Skin of body (tissue), 2 donors: ENCODE measurements around the gene PEX26. TPM values are rescaled to one million over a fixed set of nuclear protein-coding genes. Genes with fewer than 3 reads are reported as not detected.
"Not testable (repeated sequence)": the region's sequence is repeated elsewhere in the genome, so short reads cannot be mapped to it uniquely, and the experiment has no call there.

ENCODE experiments used
- DNase-seq: peaks from one replicate; lab custom pipeline; 2025; lab: John Stamatoyannopoulos, UW
- total RNA-seq: library from RNA; depleted of rRNA; stranded (reverse); fragments of >200 nt; gene quantifications from one replicate; pipeline ENCODE4 v1.2.3, GENCODE V29; 2014

The PEX26 gene
- total RNA-seq = 8.0 TPM

DNA sequence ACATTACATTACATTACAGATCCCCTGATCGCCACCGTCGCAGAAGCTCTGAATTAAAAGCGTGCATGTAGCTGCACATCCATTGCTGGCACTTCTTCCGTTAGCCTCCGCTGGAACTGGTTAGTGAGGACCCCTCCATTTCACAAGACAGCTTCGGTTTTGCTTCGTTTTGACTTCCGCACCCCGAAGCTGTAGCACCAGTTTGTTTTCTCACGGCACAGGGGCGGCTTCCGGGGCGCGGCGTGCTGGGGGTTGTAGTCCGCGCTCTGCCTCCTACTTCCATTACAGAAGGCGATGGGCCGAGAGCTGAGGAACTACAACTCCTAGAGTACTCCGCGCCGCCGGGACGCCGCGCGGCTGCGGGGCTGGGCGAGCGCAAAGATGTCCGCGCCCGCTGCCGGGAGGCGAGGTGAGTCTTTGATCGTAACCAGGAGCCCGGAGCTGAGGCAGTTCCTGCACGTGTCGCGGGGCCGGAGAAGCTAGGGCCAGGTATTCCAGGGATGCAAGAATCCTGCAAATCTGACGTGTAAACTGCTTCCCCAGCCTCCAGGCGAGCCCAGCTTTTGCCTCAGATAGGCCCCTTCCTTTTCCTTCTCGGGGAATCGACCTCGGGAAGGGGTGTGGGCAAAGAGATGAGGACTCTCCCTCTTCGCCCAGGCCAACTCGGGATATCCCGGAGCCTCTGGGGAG is at the start of gene PEX26:
PEX26 (plus strand) TSS at position 352 of the 690 bp plus-strand sequence. CDS start 387 bp downstream, outside the sequence.
- peak; percentile 96 for DNase-seq

DNA sequence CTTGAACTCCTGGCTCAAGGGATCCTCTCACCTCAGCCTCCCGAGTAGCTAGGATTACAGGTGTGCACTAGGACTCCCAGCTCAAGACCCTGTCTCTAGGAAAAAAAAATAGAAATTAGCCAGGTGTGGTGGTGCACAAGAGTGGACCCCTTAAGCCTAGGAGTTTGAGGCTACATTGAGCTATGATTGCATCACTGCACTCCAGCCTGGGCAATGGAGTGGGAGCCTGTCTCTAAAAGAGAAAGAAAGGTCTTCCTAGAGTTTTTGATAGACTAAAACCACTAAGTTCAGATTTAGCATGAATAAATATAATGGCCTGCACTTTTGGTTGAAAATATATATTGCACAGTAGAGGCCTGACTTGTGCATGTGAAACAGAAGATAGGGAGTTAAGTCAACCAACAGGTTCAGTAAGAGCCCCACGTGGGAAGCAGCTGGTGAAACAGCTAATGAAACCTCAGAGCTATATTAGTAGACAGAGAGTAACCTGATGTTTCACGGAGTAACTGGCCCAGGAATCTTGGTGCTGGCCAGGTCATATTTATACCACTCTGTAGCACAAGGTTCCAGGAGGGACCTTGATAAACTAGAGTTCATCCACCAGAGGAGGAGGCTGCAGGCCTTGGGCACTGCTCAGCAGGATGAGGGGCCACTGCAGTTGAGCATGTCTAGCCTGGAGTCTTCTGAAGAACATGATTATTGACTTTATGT is 48.8 kb upstream of the PEX26 start:
- no peak for DNase-seq

DNA sequence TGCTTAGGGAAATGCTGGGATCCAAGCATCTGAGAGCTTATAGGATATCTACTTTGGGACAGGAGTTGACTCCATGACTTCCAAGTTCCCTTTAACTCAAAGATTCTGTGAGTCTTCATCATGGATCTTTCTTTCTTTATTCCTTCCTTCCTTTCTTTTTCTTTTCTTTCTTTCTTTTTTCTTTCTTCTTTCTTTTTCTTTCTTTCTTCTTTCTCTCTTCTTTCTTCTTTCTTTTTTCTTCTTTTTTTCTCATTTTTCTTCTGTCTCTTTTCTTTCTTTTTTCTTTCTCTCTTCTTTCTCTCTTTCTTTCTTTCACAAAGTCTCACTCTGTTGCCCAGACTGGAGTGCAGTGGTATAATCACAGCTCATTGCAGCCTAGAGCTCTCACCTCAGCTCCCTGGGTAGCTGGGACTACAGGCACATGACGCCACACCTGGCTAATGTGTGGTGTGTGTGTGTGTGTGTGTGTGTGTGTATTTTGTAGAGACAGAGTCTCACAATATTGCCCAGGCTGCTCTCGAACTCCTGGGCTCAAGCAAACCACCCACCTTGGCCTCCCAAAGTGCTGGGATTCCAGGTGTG is 48.0 kb upstream of the PEX26 start:
- no peak for DNase-seq

DNA sequence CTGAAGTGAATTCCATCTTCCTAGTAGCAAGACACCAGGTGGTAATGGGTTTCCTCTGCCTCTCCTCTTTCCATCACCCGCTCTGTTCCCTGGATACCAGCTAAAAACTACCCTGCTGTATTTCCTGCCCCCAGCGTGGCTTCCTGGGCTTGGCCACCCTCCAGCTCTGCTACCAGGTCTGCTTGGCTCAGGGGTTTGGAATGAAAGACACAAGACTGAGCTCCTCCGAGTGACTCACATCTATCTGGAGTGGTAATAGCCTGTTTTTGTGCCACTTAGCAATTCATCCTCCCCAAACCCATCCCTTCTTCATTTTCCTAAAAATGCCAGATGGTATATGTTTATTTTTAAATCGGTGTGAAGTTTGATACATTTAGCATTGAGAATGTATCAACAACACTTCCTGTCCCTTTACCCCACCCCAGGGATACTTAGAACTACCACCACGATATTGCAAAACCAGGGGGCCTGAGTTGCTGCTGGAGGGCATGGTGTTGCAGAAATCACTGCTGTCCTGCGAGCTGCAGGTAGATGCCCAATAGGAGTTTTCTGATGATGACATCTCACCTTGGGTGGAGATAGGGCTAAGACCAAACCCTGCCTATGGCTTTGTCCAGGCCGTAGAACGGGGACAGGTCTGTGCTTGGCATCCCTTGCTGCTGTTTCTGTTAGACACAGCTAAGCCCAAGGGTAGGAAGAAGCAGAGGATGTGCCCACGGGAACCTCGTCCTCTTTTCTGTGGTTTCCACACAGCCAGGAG is 45.9 kb upstream of the PEX26 start:
- no peak for DNase-seq

DNA sequence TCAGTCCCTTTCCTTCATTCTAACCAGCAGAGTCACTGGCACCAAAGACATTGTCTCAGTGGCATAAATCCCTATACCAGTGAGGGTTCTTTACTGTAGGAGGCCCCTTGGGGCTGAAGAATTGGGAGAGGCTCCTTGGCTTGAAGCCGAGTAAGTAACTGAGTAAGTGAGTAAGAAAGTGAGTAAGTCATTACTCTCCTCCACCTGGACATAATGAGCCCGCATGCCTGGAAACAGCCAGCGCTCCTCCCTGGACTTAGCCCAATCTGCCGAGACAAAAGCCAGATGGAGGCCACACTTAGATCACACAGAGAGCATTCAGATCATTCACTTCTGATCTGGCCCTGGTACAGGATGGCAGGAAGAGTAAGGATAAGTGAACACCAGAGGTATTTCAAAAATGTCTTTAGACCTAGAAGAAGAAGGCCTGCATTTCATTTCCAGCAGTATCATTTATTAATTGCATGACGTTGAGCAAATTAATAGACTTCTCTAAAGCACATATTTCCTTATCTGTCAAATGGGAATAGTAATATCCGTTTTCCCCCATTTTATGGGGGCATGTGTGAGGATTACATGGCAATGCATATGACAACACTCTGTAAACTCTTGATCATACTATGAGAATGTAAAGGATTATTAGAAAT is 45.2 kb upstream of the PEX26 start:
- DNase-seq = no peak

DNA sequence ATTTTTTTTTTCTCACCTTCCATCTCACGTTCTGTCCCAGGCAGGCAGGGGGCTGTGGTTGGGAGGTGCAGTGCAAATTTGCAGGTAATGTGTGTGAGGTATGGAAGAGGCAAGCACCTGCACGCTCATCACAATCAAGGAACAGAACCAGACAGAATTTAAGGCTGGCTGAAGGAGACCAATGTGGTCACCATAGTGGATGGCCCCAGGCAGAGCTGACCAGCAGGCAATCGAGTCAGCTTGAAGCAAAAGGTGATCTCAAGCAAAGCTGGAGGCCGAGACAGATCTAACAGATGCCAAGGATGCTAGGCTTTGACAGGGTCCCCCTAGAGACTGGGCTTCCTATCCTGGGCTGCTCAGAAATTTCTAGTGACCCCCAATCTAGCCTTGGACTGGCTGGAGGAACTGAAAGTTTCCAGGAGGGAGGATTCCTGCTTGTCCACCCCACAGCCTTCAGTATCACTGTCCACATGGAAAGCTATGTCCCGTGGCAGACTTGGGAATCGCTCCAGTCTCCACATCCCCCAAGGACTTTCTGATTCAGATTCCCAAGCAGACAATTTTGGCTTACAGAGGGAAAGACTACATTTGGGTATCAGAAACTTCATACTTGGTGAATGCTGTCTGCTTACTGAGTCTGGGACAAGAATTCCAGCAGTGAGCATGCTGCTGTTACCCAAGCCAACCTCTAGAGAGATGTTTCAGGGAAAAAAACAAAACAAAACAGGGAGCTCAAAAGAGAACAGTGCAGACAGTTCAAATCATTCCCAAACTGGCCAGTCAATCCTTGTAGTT is 44.4 kb upstream of the PEX26 start:
- no peak for DNase-seq

DNA sequence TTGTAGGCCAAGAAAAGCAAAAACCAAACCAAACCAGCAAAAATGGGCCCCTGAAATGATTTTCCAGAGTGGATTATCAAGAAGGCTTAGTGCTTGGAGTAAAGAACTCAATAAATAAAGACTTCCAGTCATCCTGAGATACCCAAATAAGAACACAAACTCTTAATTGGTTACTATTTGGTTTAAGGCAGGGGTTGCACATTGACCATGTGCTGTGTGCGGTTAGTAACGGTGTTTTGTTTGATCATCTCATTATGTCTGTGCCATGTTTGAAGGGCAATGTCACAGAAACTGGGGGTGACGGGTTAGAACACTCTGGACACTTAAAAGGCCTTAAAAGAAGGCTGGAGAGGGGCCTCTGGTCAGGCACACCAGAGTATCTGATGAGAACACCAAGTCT is 43.7 kb upstream of the PEX26 start:
- DNase-seq = no peak

DNA sequence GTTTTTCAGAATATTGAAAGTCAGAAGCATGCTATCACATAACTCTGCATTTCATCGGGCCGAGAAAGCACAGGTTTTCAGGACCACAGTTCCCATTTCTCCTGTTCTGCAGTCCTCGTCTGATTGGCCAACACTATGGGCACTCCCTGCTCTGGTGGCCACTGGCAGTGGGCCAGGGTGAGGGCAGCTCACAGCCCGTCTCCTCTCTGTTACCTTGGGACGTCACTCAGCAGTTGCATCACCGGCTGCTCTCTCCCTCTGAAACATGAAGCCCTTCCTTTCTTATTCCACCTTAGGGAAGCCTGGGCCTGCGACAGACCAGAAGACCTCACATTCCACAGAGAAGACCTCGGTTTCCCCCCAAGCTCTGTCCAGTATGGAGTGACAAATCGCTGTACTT is 42.0 kb upstream of the PEX26 start:
- DNase-seq = no peak

DNA sequence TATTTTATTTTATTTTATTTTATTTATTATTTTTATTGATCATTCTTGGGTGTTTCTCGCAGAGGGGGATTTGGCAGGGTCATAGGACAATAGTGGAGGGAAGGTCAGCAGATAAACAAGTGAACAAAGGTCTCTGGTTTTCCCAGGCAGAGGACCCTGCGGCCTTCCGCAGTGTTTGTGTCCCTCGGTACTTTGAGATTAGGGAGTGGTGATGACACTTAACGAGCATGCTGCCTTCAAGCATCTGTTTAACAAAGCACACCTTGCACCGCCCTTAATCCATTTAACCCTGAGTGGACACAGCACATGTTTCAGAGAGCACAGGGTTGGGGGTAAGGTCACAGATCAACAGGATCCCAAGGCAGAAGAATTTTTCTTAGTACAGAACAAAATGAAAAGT is 36.9 kb upstream of the PEX26 start:
- not testable (repeated sequence) for DNase-seq

DNA sequence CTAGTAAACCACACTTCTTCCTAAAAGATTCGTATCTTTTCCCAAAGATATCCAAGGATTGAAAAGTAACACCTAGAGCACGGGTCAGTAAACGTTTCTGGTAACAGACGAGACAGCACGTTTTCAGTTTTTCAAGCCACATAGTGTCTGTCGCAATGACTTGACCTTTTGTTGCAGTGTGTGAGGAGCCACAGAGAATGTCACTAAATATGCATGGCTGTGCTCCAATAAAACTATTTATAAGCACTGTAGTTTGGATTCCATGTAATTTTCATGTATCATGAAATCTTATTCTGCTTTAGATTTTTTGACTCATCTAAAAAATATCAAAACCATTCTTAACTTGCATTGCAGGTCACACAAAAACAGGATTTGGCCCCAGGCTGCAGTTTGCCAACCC is 35.1 kb upstream of the PEX26 start:
- no peak for DNase-seq

DNA sequence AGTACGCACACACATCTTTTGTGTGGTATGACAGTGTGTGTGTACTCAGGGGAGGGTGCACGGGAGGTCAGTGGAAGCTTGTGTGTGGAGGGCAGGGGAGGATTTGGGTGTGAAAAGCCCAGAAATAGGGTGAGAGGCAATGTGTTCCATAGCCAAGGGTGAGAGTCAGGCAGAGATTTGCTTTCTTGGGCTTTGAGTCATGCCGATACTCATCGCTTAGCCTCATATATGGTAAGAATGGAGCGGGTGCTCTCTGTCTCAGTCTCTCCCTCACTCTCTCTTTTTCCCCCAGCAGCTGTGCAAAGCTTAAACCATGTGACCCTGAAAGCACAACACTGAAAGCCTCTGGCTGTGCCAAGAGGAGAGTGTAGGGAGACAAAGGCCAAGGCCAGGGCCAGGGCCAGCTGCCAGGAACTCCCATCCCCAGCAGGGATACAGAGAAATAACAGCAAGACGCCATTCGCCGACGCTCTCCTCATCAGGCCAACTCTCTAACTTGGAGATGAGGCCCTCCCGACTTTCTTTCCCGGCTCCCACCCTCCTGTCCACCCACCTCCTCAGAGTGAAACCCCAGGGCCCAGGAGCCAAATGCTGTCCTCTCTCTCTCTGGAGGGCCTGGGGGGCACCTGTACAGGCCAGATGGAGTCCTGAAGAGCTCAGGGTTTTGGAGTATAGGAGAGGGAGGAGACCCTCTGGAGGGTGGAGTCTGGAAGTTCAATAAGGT is 33.1 kb upstream of the PEX26 start:
- peak; percentile 15 for DNase-seq

DNA sequence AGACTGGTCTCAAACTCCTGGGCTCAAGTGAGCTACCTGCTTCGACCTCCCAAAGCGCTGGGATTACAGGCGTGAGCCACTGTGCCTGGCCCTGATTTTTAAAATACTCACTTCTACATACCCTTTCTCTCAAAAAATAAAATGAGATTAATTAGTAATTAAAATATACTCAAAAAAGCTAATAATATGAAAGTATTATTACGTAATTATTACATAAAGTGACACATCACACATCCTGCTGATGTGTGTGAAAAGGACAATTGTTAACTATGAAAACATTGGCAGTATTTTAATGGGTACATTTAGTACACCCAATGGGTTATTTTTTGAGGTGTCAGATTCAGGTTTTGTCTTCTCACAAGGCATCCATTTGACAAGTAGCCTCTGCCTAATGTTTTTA is 32.0 kb upstream of the PEX26 start:
- no peak for DNase-seq

DNA sequence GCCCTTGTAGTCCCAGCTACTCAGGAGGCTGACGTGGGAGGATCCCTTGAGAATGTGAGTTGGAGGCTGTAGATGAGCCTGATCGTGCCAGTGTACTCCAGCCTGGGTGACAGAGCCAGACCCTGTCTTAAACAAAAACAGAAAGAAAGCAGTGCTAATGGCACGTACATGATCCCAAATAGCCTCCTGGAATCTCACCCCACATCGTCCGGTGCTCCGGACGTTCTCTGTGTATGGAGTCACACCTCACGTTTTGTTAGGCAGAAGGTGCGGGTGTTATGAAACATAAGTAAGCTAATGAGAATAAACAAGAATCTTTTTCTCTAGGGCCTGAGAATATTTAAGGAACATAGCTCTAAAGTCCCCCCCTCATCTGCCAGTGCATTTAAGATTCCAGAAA is 29.7 kb upstream of the PEX26 start:
- no peak for DNase-seq

DNA sequence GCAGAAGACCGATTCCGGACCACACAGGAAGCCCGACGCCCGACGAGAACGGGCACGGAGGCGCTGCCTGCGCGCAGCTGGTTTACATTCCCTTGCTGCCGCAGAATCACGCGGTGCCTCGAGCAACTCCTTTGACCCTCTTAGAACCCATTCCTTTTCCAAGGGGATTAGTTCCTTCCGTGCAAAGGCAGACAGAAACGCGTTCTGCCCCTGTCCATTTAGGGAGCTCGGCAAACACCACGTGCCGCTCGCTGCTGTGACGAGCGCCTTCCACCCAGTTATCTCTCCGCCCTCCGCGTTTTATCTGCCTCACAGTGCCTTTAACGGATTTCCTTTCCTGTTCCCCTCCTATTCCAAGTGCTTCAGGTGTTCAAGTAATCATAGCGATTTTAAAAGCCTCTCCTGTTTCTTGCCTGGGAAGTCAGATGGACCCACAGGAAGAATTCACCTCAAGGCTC is 29.3 kb upstream of the PEX26 start:
- DNase-seq = peak; percentile 56

DNA sequence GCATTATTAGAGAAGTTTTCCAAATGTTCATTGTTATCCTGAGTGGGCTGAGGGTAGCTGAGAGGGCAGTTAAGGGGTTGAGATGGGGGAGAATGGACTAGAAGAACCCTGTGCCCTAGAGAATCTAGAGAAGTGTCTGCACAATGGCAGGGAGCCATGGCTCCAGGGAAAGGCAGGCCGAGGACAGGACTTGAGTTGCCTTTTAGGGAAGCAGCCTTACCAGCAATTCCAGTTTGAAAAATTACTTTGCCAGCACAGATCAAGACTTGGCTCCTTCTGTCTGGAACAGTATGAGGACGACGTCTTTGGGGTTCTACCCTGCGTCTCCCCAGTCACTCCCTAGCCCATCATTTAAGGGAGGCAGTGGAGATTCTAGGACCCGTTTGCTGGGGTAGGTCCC is 27.7 kb upstream of the PEX26 start:
- DNase-seq = no peak

DNA sequence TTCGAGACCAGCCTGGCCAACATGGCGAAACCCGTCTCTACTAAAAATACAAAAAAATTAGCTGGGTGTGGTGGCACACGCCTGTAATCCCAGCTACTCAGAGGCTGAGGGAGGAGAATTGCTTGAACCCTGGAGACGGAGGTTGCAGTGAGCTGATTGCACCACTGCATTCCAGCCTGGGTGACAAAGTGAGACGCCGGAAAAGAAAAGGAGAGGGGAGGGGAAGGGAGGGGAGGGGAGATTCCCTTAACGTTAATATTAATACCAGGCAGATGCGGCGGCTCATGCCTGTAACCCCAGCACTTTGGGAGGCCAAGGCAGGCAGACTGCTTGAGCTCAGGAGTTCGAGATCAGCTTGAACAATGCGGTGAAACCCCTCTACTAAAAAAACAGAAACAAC is 26.7 kb upstream of the PEX26 start:
- DNase-seq = not testable (repeated sequence)

DNA sequence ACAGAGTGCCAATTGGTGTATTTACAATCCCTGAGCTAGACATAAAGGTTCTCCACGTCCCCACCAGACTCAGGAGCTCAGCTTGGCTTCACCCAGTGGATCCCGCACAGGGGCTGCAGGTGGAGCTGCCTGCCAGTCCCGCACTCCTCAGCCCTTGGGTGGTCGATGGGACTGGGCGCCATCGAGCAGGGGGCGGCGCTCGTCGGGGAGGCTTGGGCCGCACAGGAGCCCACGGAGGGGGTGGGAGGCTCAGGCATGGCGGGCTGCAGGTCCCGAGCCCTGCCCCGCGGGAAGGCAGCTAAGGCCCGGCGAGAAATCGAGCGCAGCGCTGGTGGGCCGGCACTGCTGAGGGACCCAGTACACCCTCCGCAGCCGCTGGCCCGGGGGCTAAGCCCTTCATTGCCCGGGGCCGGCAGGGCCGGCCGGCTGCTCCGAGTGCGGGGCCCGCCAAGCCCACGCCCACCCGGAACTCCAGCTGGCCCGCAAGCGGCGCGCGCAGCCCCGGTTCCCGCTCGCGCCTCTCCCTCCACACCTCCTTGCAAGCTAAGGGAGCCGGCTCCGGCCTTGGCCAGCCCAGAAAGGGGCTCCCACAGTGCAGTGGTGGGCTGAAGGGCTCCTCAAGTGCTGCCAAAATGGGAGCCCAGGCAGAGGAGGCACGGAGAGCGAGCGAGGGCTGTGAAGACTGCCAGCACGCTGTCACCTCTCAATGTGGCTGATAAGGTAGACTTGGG is 24.4 kb upstream of the PEX26 start:
- not testable (repeated sequence) for DNase-seq

DNA sequence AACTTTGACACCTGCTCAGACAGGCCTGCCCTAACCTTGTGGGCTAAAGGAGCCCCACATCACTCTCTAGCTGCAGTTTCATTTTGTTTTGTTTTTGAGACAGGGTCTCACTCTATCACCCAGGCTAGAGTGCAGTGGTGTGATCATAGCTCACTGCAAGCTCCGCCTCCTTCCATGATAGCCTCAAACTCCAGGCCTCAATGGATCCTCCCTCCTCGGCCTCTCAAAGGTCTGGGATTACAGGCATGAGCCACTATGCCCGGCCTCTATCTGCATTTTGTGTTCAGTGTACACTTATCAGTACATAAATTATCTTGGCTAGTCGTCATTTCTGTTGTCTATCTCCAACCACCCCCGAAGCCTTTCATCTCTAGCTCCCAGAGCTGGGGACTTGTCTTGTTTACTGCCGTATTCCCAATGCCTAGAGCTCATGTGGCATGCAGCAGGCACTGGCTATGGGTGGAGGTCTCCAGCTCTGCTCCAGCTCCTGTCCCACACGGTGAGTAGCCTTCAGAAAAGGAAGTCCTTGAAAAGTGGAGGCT is 22.1 kb upstream of the PEX26 start:
- no peak for DNase-seq

DNA sequence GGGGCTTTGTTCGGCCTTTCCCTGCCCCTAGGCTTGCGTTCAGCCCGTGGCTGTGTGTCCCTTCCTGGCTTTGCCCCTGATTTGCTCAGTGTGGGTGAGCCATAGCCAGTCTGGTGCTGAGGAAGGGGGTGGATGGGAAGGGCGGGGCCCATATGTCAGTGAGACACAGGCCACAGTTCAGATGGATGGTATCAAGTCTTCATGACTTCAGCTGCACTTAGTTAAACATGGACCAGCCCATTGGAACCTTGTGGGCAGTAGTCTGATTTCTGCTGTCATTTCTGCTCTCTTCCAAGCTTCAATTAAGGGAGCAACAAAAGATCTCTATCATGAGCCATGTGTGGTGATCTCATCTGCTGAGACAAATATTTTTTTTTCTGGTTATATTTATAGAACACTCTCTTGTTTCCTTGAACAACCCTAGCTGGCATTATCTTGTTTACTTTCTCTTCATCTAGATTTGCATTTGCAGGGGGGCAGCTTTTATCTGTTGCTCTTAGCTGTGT is 21.6 kb upstream of the PEX26 start:
- peak; percentile 62 for DNase-seq
